Natural killer cell (primary cell): Measurements from ENCODE around the gene BRD3OS. TPM values are rescaled to one million over a fixed set of nuclear protein-coding genes. Genes with fewer than 3 reads are reported as not detected.
A peak's percentile ranks its signal among the peaks of the same experiment; 100 is the strongest.

Experiments
- ATAC-seq, 3 donors: fragments of 150-1000 bp in 2 of 3; fragments of 200-7000 bp in 1 of 3; cut with Tn5 transposase; 1 replicate in 1 of 3; 2 replicates in 2 of 3; pipeline ENCODE4 v1.10.0; 2021; ENCODE audit warnings: mild to moderate bottlenecking in 2 of 3, moderate library complexity in 2 of 3
- DNase-seq, 2 donors: peaks; one replicate each; pipeline versions ENCODE4 v3.0.0 to v3.0.0-alpha.2; 2013 to 2021; ENCODE audit warnings: mixed read lengths in 1 of 2
- H3K27ac ChIP-seq: one replicate; pipeline ENCODE4 v1.5.1; 2013; ENCODE audit warnings: mild to moderate bottlenecking, low read length
- H3K27me3 ChIP-seq: one replicate; pipeline ENCODE4 v1.6.1; 2013; ENCODE audit warnings: low read length; ENCODE audit not compliant: control insufficient read depth, insufficient read depth
- H3K36me3 ChIP-seq: one replicate; pipeline ENCODE4 v1.6.1; 2013; ENCODE audit warnings: low read length; ENCODE audit not compliant: control insufficient read depth, insufficient read depth
- H3K4me1 ChIP-seq: one replicate; pipeline ENCODE4 v1.6.1; 2013; ENCODE audit warnings: low read length; ENCODE audit not compliant: control insufficient read depth, insufficient read depth
- H3K4me3 ChIP-seq: one replicate; pipeline ENCODE4 v1.5.1; 2013; ENCODE audit warnings: low read length
- H3K9me3 ChIP-seq: one replicate; pipeline ENCODE4 v1.6.1; 2013; ENCODE audit warnings: low read length; ENCODE audit not compliant: control insufficient read depth, insufficient read depth
- H3K27ac Mint-ChIP-seq, 2 donors: one replicate each; pipeline ENCODE4 v1.8.0; 2022; ENCODE audit warnings: mild to moderate bottlenecking in 2 of 2, mixed read lengths in 2 of 2, moderate library complexity in 1 of 2
- H3K27me3 Mint-ChIP-seq, 2 donors: one replicate each; pipeline ENCODE4 v1.8.0; 2022; ENCODE audit warnings: low read depth in 2 of 2, mixed read lengths in 2 of 2
- H3K36me3 Mint-ChIP-seq: one replicate; pipeline ENCODE4 v1.8.0; 2022; ENCODE audit warnings: mixed read lengths
- H3K4me1 Mint-ChIP-seq, 2 donors: one replicate each; pipeline ENCODE4 v1.8.0; 2022; ENCODE audit warnings: mixed read lengths in 2 of 2
- H3K4me3 Mint-ChIP-seq: one replicate; pipeline ENCODE4 v1.8.0; 2022; ENCODE audit warnings: mild to moderate bottlenecking, moderate library complexity, mixed read lengths
- H3K9me3 Mint-ChIP-seq, 2 donors: one replicate each; pipeline ENCODE4 v1.8.0; 2022; ENCODE audit warnings: mixed read lengths in 2 of 2
- WGBS: methylation state at CpG from one replicate; pipeline ENCODE4 v1.1.7; 2013; ENCODE audit warnings: missing lambda C conversion rate; ENCODE audit not compliant: insufficient coverage; 5-methylcytosine and 5-hydroxymethylcytosine counted together
- intact Hi-C: fragments of 100-400 bp; cut with micrococcal nuclease; formaldehyde crosslinking; loops from one replicate; pipeline ENCODE4 v1.14.2; 2022
- total RNA-seq, 4 donors: library from RNA; stranded (reverse); fragments of 120-200 nt in 1 of 4; gene quantifications; one replicate each; pipeline versions ENCODE4 v1.2.3 to v1.2.4, GENCODE V29; 2013 to 2022
- TF ChIP-seq, protein P1 (sequence below): fragments of 200-600 bp; IDR thresholded peaks from one replicate; pipeline ENCODE4 v1.8.0; 2022; ENCODE audit warnings: antibody characterized with exemption

BRD3OS gene
- total RNA-seq, 3 donors from 2014 or later (not counting 1 experiment from before 2014, with no cell fraction given), result 5.5 to 6.8 (median 6.5) TPM

DNA sequence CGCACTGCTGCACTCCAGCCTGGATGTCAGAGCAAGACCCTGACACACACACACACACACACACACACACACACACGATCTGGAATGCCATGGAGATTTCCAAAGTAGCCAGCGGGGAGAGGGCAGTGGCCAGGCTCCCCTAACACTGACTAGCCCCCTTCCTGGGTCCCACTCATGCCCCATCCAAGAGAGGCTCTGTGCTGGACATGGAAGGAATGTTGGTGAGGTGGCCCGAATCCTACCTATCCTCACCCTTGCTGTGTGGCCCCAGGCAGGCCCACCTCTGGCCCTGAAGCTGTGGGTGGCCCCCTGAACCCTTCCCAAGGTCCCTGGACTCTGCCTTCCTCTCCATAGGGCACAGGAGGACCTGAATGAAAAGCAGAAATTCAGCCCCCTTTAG is 35.3 kb downstream of the BRD3OS start:
- TF ChIP-seq, protein P1, sequence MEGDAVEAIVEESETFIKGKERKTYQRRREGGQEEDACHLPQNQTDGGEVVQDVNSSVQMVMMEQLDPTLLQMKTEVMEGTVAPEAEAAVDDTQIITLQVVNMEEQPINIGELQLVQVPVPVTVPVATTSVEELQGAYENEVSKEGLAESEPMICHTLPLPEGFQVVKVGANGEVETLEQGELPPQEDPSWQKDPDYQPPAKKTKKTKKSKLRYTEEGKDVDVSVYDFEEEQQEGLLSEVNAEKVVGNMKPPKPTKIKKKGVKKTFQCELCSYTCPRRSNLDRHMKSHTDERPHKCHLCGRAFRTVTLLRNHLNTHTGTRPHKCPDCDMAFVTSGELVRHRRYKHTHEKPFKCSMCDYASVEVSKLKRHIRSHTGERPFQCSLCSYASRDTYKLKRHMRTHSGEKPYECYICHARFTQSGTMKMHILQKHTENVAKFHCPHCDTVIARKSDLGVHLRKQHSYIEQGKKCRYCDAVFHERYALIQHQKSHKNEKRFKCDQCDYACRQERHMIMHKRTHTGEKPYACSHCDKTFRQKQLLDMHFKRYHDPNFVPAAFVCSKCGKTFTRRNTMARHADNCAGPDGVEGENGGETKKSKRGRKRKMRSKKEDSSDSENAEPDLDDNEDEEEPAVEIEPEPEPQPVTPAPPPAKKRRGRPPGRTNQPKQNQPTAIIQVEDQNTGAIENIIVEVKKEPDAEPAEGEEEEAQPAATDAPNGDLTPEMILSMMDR, result no peak
- H3K4me3 ChIP-seq, result no peak overlapping the region
- Mint-ChIP-seq H3K36me3 (no peaks in the 10 kb centered on the region), H3K27me3 (no peaks in the 10 kb centered on the region), H3K27ac (peak overlapping the region; percentile 27 to 73), H3K4me1 (peaks cover 9 to 66% of the 10 kb centered on the region in 2 donors), H3K4me3 (peak overlapping the region; percentile 48), H3K9me3 (no peaks in the 10 kb centered on the region)
- peaks cover 88% of the 10 kb centered on the region for H3K4me1 ChIP-seq
- ATAC-seq (no peak), DNase-seq (no peak)
- intact Hi-C loops, result loop anchor here (10.0 kb wide), 1 partner anchor 916 kb away; no protein-coding TSS in a partner anchor
- no peak overlapping the region for H3K27ac ChIP-seq
- WGBS, result 83% methylated on average over 4 of the region's 4 CpGs
- peaks cover 3% of the 10 kb centered on the region for H3K36me3 ChIP-seq
- no peaks in the 10 kb centered on the region for H3K9me3 ChIP-seq
- H3K27me3 ChIP-seq, result no peaks in the 10 kb centered on the region

DNA sequence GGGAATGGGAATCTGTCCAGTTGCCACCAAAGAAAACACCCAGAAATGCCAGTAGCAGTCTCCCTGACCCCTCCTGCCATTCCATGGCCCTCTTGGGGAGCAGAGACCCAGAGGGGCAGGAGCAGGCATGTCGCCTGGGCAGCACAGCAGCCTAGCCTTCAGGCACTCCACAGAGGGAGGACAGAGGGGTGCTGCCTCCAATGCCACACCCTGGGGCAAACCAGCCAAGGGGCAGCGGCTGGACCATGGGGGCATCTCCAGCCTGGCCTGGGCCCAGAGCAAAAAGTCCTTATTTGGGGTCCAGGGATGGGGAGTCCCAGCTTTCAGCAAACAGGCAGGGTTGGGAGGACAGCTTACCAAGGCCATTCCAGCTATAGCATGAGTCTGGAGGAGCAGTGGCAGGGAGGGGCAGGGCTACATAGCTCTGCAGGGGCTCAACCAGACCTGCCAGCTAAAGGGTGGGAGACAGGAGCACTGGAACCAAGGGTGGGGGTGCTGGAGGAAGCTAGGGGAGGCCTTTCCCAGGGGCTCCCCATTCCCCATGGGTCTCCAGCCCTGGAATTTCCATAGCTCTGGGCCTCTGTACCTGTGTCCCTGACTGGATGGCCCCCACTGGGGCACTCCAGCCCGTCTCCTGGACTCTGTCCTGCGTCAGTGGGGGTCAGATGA is 35.9 kb downstream of the BRD3OS start:
- DNase-seq (no peak), ATAC-seq (no peak)
- Histone ChIP-seq H3K27ac (no peak overlapping the region), H3K9me3 (no peaks in the 10 kb centered on the region), H3K27me3 (no peaks in the 10 kb centered on the region), H3K4me3 (no peak overlapping the region), H3K36me3 (peaks cover 3% of the 10 kb centered on the region), H3K4me1 (peaks cover 88% of the 10 kb centered on the region)
- no peaks in the 10 kb centered on the region for H3K36me3 Mint-ChIP-seq
- H3K4me1 Mint-ChIP-seq, result peaks cover 15 to 66% of the 10 kb centered on the region in 2 donors
- H3K9me3 Mint-ChIP-seq, result no peaks in the 10 kb centered on the region
- H3K27ac Mint-ChIP-seq, result peak overlapping the region in 1 of 2 donors; percentile 73
- no peaks in the 10 kb centered on the region for H3K27me3 Mint-ChIP-seq
- WGBS, result 98% methylated on average over 4 of the region's 4 CpGs
- intact Hi-C loops, result loop anchor here (10.0 kb wide), 1 partner anchor 916 kb away; no protein-coding TSS in a partner anchor
- TF ChIP-seq, protein P1, result no peak
- no peak overlapping the region for H3K4me3 Mint-ChIP-seq

DNA sequence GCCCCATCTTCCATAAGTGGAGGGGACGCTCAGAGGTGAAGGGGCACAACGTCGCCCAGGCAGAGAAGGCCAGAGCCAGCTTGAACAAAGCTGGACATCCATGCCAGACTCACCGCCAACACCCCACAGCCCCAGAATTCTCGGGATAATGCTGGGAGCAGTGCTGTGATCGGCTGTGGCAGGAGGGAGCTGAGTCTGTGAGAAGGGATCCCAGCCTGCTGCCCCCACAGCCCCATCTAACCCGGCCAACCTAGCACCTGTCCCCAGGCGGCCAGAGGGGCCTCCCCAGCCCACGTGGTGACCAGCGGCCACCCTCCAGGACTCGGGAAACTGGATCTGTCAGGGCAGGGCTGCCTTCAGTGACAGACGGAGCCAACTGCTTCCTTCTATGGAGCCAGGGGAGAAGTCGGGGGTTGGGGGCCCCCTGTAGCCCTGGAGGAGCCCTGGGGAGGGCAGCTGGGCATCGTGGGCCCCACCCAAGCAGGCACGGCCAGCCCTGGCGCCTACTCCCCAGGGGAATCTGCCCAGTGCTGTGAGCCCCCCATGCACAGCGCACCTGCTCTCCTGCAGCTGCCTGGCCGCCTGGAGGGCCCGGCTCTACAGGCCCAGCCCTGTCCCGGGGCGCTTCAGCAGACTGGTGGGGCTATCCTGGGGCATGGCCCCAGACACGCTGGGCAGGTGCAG is 36.5 kb downstream of the BRD3OS start:
- no peaks in the 10 kb centered on the region for H3K27me3 Mint-ChIP-seq
- H3K9me3 Mint-ChIP-seq, result no peaks in the 10 kb centered on the region
- H3K9me3 ChIP-seq, result no peaks in the 10 kb centered on the region
- DNase-seq, result no peak
- H3K4me1 ChIP-seq, result peaks cover 88% of the 10 kb centered on the region
- TF ChIP-seq, protein P1, result no peak
- no peaks in the 10 kb centered on the region for H3K27me3 ChIP-seq
- H3K27ac Mint-ChIP-seq, result peak overlapping the region in 1 of 2 donors; percentile 27
- intact Hi-C loops, result loop anchor here (10.0 kb wide), 1 partner anchor 917 kb away; no protein-coding TSS in a partner anchor
- no peak overlapping the region for H3K4me3 Mint-ChIP-seq
- H3K4me1 Mint-ChIP-seq, result peaks cover 18 to 66% of the 10 kb centered on the region in 2 donors
- 85% methylated on average over 22 of the region's 22 CpGs for WGBS
- no peak for ATAC-seq
- no peaks in the 10 kb centered on the region for H3K36me3 Mint-ChIP-seq
- no peak overlapping the region for H3K27ac ChIP-seq
- no peak overlapping the region for H3K4me3 ChIP-seq
- H3K36me3 ChIP-seq, result peaks cover 3% of the 10 kb centered on the region
